ENCODE measurements around the gene SPRED1. TPM values are rescaled to one million over a fixed set of nuclear protein-coding genes. Genes with fewer than 3 reads are reported as not detected.

The SPRED1 gene
- total and polyA plus RNA-seq, 9 of the 15 experiments (the other 6 are each of a cell fraction or from before 2014, with no cell fraction given) = 2.8 to 17.4 (median 7.9) TPM

DNA sequence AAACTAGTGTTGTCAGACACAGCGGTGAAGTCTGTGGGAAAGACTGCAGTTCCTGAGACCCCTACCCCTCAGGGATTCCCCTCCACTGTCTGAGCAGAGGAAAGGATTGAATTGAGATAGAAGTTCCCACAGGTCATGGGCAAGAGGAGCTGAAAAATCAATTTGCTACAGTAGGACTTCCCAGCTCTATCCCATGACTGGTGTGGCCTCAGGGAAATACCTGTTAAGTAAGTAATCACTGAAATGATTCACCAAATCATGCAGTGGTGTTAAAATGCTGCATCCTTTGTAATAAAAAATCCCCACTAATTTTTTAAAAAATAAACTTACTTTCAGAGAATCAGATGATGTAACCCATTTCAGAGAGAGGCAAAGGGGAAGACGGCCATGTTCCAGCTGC lies 45.0 kb upstream of the SPRED1 start:
- ATAC-seq (no peak), DNase-seq (ENCODE audit: extremely low read depth in 1 of 4, low spot score in 3 of 4) (no peak), FAIRE-seq (no peak)
- Histone ChIP-seq H3K27ac (ENCODE audit: extremely low read depth, low read depth, low read length) (no peak overlapping the region), H2AFZ (ENCODE audit: low read depth, low read length) (no peak overlapping the region), H4K20me1 (replicated peaks; ENCODE audit: control insufficient read depth, insufficient read depth, low read length) (no peaks in the 10 kb centered on the region), H3K9me1 (ENCODE audit: control insufficient read depth, insufficient read depth, low read length) (no peaks in the 10 kb centered on the region), H3K4me3 (no peak overlapping the region), H3K9ac (ENCODE audit: insufficient read depth in 1 of 2, low read depth in 2 of 2, low read length in 2 of 2) (no peak overlapping the region), H3K36me3 (ENCODE audit: control insufficient read depth, insufficient read depth, low read length) (no peaks in the 10 kb centered on the region), H3K4me1 (replicated peaks in 1 of 2; ENCODE audit: control insufficient read depth in 2 of 2, insufficient read depth in 2 of 2, low read length in 2 of 2) (no peaks in the 10 kb centered on the region), H3K9me3 (replicated peaks; ENCODE audit: control insufficient read depth, insufficient read depth, low read depth, low read length) (no peaks in the 10 kb centered on the region), H3K79me2 (ENCODE audit: control insufficient read depth, insufficient read depth, low read length) (no peaks in the 10 kb centered on the region), H3K4me2 (ENCODE audit: insufficient read depth, low read length) (no peak overlapping the region), H3K27me3 (ENCODE audit: control insufficient read depth in 2 of 2, insufficient read depth in 2 of 2, low read length in 2 of 2) (peaks cover 7 to 8% of the 10 kb centered on the region in 2 experiments; a peak in 3 of 5 replicates)
- in situ Hi-C loops (cut with MboI) (no loop called here), intact Hi-C loops (cut with micrococcal nuclease) (no loop called here)
- POLR2A ChIA-PET = interaction anchor here (1.0 kb wide), 1 partner anchor 10 kb away, joined by 3 read pairs; no protein-coding TSS in a partner anchor
- WGBS (ENCODE audit: insufficient coverage, low coverage, missing lambda C conversion rate) = 0% methylated on average over 2 of the region's 2 CpGs
- no TSS peak for BruUV-seq (replicated peaks)
- CTCF ChIA-PET (ENCODE audit: low intra/inter-chr PET ratio) = no interaction called here
- TF ChIP-seq SPI1 (IDR thresholded peaks at IDR 0.05; ENCODE audit: borderline replicate concordance, low read depth, low read length) (no peak), ILF3 (IDR thresholded peaks at IDR 0.05; ENCODE audit: borderline replicate concordance) (no peak), ZNF586 (CRISPR knock-in tag; conservative IDR thresholded peaks at IDR 0.05) (no peak), NCOR1 (IDR thresholded peaks at IDR 0.05) (no peak), TAF7 (tag; IDR thresholded peaks at IDR 0.05) (no peak), SMARCA5 (IDR thresholded peaks at IDR 0.05) (no peak), LARP7 (IDR thresholded peaks at IDR 0.05) (no peak), KDM2B (CRISPR knock-in tag; IDR thresholded peaks at IDR 0.05) (no peak), TOE1 (IDR thresholded peaks at IDR 0.05; ENCODE audit: borderline replicate concordance) (no peak), TOE1 (CRISPR knock-in tag; IDR thresholded peaks at IDR 0.05; ENCODE audit: borderline replicate concordance, low read depth) (no peak), PHF21A (IDR thresholded peaks at IDR 0.05; ENCODE audit: borderline replicate concordance, low read depth) (no peak), SLC30A9 (CRISPR knock-in tag; IDR thresholded peaks at IDR 0.05) (no peak), FOXA3 (CRISPR knock-in tag; conservative IDR thresholded peaks at IDR 0.05 in 1 of 2, IDR thresholded peaks at IDR 0.05 in 1 of 2) (no peak), PRMT5 (CRISPR knock-in tag; IDR thresholded peaks at IDR 0.05) (no peak)
- TF ChIP-seq, protein P1, sequence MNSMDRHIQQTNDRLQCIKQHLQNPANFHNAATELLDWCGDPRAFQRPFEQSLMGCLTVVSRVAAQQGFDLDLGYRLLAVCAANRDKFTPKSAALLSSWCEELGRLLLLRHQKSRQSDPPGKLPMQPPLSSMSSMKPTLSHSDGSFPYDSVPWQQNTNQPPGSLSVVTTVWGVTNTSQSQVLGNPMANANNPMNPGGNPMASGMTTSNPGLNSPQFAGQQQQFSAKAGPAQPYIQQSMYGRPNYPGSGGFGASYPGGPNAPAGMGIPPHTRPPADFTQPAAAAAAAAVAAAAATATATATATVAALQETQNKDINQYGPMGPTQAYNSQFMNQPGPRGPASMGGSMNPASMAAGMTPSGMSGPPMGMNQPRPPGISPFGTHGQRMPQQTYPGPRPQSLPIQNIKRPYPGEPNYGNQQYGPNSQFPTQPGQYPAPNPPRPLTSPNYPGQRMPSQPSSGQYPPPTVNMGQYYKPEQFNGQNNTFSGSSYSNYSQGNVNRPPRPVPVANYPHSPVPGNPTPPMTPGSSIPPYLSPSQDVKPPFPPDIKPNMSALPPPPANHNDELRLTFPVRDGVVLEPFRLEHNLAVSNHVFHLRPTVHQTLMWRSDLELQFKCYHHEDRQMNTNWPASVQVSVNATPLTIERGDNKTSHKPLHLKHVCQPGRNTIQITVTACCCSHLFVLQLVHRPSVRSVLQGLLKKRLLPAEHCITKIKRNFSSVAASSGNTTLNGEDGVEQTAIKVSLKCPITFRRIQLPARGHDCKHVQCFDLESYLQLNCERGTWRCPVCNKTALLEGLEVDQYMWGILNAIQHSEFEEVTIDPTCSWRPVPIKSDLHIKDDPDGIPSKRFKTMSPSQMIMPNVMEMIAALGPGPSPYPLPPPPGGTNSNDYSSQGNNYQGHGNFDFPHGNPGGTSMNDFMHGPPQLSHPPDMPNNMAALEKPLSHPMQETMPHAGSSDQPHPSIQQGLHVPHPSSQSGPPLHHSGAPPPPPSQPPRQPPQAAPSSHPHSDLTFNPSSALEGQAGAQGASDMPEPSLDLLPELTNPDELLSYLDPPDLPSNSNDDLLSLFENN (IDR thresholded peaks at IDR 0.05; ENCODE audit: low read depth in 2 of 2, low read length in 2 of 2) = no peak
- TF ChIP-seq, protein P2, sequence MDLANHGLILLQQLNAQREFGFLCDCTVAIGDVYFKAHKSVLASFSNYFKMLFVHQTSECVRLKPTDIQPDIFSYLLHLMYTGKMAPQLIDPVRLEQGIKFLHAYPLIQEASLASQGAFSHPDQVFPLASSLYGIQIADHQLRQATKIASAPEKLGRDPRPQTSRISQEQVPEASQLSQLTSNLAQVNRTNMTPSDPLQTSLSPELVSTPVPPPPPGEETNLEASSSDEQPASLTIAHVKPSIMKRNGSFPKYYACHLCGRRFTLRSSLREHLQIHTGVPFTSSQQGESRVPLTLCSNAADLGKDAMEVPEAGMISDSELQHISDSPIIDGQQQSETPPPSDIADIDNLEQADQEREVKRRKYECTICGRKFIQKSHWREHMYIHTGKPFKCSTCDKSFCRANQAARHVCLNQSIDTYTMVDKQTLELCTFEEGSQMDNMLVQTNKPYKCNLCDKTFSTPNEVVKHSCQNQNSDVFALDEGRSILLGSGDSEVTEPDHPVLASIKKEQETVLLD (IDR thresholded peaks at IDR 0.05) = no peak
- TF ChIP-seq, protein P3, sequence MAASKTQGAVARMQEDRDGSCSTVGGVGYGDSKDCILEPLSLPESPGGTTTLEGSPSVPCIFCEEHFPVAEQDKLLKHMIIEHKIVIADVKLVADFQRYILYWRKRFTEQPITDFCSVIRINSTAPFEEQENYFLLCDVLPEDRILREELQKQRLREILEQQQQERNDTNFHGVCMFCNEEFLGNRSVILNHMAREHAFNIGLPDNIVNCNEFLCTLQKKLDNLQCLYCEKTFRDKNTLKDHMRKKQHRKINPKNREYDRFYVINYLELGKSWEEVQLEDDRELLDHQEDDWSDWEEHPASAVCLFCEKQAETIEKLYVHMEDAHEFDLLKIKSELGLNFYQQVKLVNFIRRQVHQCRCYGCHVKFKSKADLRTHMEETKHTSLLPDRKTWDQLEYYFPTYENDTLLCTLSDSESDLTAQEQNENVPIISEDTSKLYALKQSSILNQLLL (CRISPR knock-in tag; IDR thresholded peaks at IDR 0.05; ENCODE audit: borderline replicate concordance) = no peak
- TF ChIP-seq, protein P4, sequence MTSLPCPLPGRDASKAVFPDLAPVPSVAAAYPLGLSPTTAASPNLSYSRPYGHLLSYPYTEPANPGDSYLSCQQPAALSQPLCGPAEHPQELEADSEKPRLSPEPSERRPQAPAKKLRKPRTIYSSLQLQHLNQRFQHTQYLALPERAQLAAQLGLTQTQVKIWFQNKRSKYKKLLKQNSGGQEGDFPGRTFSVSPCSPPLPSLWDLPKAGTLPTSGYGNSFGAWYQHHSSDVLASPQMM (CRISPR knock-in tag; IDR thresholded peaks at IDR 0.05) = no peak
